Skin epidermis (tissue), 12 donors: ENCODE results near the gene GIMAP8.
"Not testable (repeated sequence)": the region's sequence is repeated elsewhere in the genome, so short reads cannot be mapped to it uniquely, and the experiment has no call there.

ENCODE experiments used
- H3K27ac ChIP-seq, 21 experiments: fragments of 200-600 bp; sonication (generic) in 11 of 21; one replicate each; pipeline ENCODE4 v1.5.0; 2020; ENCODE audit warnings: mild to moderate bottlenecking in 3 of 21, inconsistent platforms in 2 of 21, moderate library complexity in 2 of 21
- H3K4me3 ChIP-seq, 7 experiments: fragments of 200-600 bp; sonication (generic) in 2 of 7; one replicate each; pipeline ENCODE4 v1.5.0; 2020; ENCODE audit warnings: inconsistent platforms in 2 of 7, mild to moderate bottlenecking in 2 of 7, moderate library complexity in 1 of 7

Gene GIMAP8

DNA sequence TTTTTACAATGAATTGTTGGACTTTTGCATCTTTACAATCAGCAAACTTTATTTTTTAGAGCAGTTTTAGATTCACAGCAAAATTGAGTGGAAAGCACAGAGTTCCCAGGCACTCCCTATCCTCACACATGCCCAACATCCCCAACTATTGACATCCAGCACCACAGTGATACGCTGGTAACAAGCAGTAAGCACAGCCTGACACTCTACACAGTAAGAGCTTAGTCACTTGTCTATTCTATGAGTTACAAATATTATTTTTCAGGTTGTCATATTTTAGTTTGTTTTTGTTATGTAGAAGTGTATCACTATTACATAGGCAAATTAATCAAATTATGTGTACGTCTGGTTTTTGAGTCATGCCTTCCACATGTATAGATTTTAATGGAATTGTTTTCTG lies 37.2 kb downstream of the GIMAP8 start:
- Histone ChIP-seq H3K4me3 (no peak overlapping the region), H3K27ac (no peak overlapping the region)

DNA sequence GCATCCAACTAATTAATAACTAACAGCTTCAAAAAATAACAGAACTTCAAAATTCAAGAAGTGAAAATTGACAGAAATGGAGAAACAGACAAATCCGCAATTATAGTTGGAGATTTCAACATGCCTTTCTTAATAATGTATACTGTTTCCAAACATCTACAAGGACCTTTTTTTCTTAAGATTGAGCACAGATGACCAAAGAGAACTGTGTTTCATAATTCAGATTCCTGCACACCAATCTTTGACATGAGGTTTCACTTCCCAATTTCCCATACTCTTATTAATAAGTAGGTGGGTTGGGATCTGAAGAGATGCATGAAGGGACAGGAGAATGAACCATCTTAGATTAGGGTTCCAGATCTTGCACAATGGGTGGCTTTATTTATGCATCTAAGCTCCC lies 39.4 kb downstream of the GIMAP8 start:
- H3K27ac ChIP-seq, result peak overlapping the region in 1 of 21 experiments; percentile 36
- H3K4me3 ChIP-seq, result no peak overlapping the region

GRCh38 chr7:150493442-150493841 lies 43.0 kb downstream of the GIMAP8 start:
- not testable (repeated sequence) for H3K4me3 ChIP-seq, H3K27ac ChIP-seq

GRCh38 chr7:150502519-150502918 lies 52.1 kb downstream of the GIMAP8 start:
- Histone ChIP-seq H3K4me3 (no peak overlapping the region), H3K27ac (peak overlapping the region in 8 of 21 experiments; percentile 1 to 79 (median 46))

DNA sequence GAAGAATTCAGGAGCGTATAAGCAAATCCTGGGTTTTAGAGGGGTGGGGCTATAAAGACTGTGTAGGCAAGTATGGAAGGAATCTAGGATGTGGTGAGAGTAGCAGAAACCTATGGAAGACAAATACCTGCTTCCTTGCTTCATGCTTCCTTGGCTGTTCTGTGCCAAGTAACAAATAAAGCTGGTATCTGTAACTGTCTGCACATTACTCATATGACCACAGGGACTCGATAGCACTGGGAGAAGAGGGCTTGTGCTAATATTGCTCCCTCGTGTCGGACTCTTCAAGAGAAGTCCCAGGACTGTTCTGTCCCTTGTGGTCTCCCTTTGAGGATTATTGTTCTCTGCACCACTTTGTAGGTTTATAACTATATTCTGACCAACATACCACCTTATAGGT lies 52.7 kb downstream of the GIMAP8 start:
- peak overlapping the region in 7 of 21 experiments; percentile 1 to 79 (median 31) for H3K27ac ChIP-seq
- no peak overlapping the region for H3K4me3 ChIP-seq

- Histone ChIP-seq H3K4me3 (no peak overlapping the region), H3K27ac (peak overlapping the region in 7 of 21 experiments; percentile 1 to 79 (median 28))
Observed at GRCh38 chr7:150503581-150503980, 53.2 kb downstream of the GIMAP8 start.

- Histone ChIP-seq H3K4me3 (no peak overlapping the region), H3K27ac (peak overlapping the region in 1 of 21 experiments; percentile 74)
Observed at GRCh38 chr7:150507947-150508602, 57.6 kb downstream of the GIMAP8 start.

DNA sequence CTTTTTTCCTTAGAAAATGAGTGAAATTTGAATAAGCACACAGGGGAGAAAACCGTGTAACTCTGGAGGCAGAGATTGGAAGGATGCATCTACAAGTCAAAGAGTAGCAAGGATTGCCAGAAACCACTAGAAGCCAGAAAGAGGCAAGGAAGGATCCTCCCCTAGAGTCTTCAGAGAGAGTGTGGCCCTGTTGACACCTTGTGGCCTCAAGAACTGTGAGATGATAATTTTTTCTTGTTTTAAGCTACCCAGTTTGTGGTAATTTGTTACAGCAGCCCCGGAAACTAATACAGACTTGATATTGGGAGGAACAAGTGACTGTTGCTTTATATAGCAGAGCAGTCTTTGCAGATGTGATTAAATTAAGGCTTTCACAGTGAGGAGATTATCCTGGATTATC lies 60.6 kb downstream of the GIMAP8 start:
- Histone ChIP-seq H3K27ac (no peak overlapping the region), H3K4me3 (no peak overlapping the region)

- Histone ChIP-seq H3K4me3 (peak overlapping the region in 1 of 7 experiments; percentile 45), H3K27ac (peak overlapping the region in 18 of 21 experiments; percentile 52 to 95 (median 78))
Observed at GRCh38 chr7:150513758-150514157, 63.3 kb downstream of the GIMAP8 start.

GRCh38 chr7:150514748-150515222 lies 64.4 kb downstream of the GIMAP8 start, which contains the start of gene GIMAP7:
GIMAP7 (plus strand) TSS chr7:150514872; CDS start chr7:150519975, 5,103 bp downstream.
- H3K4me3 ChIP-seq, result peak within 1 kb of the TSS; percentile 31 to 54 (median 38)
- H3K27ac ChIP-seq, result peak within 1 kb of the TSS in 20 of 21 experiments; percentile 58 to 95 (median 78)

GRCh38 chr7:150515248-150516147 lies 65.1 kb downstream of the GIMAP8 start:
- Histone ChIP-seq H3K27ac (peak overlapping the region in 20 of 21 experiments; percentile 58 to 95 (median 78)), H3K4me3 (peak overlapping the region; percentile 31 to 54 (median 38))

DNA sequence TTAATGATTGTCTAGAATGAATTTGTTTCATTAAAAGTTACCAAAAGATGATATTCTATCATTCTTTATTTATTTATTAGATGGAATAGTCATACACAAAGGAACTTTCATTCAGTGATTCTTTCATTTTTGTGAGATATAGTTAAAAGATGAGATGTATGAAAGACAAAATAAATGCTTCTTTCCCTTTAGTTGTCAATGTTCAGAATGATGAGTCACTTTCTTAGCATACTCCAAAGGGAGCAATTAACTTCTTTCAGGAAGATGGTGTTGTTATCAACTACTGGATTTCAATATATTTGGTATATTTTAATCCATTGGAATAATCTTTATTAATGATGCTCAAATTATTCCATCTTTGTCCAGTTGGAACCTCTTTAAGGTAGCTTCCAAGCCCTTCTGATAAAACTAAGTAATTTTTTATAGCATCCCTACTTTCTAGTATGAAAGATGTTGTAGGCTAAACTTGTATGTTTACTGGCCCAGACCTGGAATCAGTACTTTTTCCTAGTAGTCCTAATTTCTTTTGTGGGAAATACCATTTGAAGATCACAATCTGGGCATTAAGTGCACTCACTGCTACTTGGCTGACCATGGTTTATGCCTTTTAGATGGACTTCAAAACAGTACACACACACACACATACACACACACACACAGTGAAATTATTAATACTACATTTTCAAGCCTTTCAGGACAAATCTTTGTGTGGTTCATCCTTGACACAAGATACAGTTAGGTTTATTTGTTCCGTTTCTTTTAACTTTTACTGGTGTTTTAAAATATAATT lies 66.7 kb downstream of the GIMAP8 start:
- H3K27ac ChIP-seq, result peak overlapping the region in 17 of 21 experiments; percentile 31 to 95 (median 78)

DNA sequence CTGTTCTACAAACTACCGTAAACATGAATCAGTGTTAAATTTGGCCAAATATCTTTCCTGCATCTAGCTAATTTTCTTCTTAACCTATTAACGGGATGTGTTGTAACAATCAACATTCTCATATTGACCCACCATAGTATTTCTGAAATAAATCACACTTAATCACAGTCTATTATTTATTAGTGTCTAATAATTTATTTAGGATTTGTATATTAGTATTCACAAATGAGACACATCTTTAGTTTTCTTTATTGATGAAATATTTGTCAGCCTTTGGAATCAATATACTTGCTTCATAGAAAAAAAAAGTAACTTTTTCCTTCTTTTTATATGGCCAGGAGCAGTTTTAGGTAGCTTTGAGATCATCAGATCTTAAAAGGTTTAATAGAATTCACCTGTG lies 68.9 kb downstream of the GIMAP8 start:
- Histone ChIP-seq H3K4me3 (peak overlapping the region in 6 of 7 experiments; percentile 2 to 54 (median 19)), H3K27ac (peak overlapping the region in 13 of 21 experiments; percentile 2 to 95 (median 65))

More for the DNA sequence above, 66.7 kb downstream of the GIMAP8 start:
- peak overlapping the region; percentile 2 to 54 (median 38) for H3K4me3 ChIP-seq

DNA sequence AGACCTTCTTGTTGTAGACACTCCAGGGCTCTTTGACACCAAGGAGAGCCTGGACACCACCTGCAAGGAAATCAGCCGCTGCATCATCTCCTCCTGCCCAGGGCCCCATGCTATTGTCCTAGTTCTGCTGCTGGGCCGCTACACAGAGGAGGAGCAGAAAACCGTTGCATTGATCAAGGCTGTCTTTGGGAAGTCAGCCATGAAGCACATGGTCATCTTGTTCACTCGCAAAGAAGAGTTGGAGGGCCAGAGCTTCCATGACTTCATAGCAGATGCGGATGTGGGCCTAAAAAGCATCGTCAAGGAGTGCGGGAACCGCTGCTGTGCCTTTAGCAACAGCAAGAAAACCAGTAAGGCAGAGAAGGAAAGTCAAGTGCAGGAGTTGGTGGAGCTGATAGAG lies 69.7 kb downstream of the GIMAP8 start:
- Histone ChIP-seq H3K27ac (peak overlapping the region in 14 of 21 experiments; percentile 2 to 94 (median 46)), H3K4me3 (peak overlapping the region in 5 of 7 experiments; percentile 1 to 54 (median 6))

- H3K27ac ChIP-seq, result not testable (repeated sequence)
Observed at GRCh38 chr7:150522931-150523330, 72.5 kb downstream of the GIMAP8 start.

GRCh38 chr7:150524018-150524417 lies 73.6 kb downstream of the GIMAP8 start:
- Histone ChIP-seq H3K4me3 (no peak overlapping the region), H3K27ac (no peak overlapping the region)

More at GRCh38 chr7:150522931-150523330, 72.5 kb downstream of the GIMAP8 start:
- H3K4me3 ChIP-seq, result not testable (repeated sequence)
